RWPE1 (cell line): ENCODE results near the gene ETV1.

Source experiments
- CTCF ChIA-PET: fragments of 350-600 bp; sonication (Branson Sonifier 250); formaldehyde crosslinking; extraction: SDS; loops from one replicate; lab custom pipeline; 2021; lab: Yijun Ruan, JAX
- POLR2A ChIA-PET: fragments of 400-600 bp; formaldehyde crosslinking; extraction: SDS; loops from one replicate; lab custom pipeline; 2020; ENCODE audit warnings: antibody characterized with exemption; ENCODE audit not compliant: low non-redundant PET; lab: Yijun Ruan, JAX
- DNase-seq: peaks from one replicate; pipeline ENCODE4 v3.0.0; 2012; ENCODE audit warnings: low spot score
- H3K27ac ChIP-seq: fragments of 450-650 bp; 2 replicates; pipeline ENCODE4 v1.5.1; 2017
- CTCF ChIP-seq: fragments of 450-650 bp; conservative IDR thresholded peaks from 2 replicates; pipeline ENCODE4 v1.5.1; 2017; ENCODE audit warnings: low read depth, mild to moderate bottlenecking

ETV1 gene

GRCh38 chr7:13875496-13876074 is 113.9 kb downstream of the ETV1 start:
- POLR2A ChIA-PET = no interaction called here
- no peak for DNase-seq
- CTCF ChIA-PET = no interaction called here

GRCh38 chr7:13874783-13875182 is 114.7 kb downstream of the ETV1 start:
- H3K27ac ChIP-seq = no peak overlapping the region
- ChIA-PET POLR2A (no interaction called here), CTCF (no interaction called here)
- DNase-seq = no peak
- TF ChIP-seq CTCF = no peak

More at GRCh38 chr7:13875496-13876074, 113.9 kb downstream of the ETV1 start:
- H3K27ac ChIP-seq = no peak overlapping the region
- no peak for TF ChIP-seq CTCF

- DNase-seq = no peak
- ChIA-PET POLR2A (interaction anchor here (0.5 kb wide), 1 partner anchor 1880 kb away, joined by 4 read pairs; no protein-coding TSS in a partner anchor), CTCF (no interaction called here)
- H3K27ac ChIP-seq = no peak overlapping the region
- no peak for TF ChIP-seq CTCF
Observed at GRCh38 chr7:13872709-13873108, 116.8 kb downstream of the ETV1 start.

- DNase-seq = no peak
- H3K27ac ChIP-seq = no peak overlapping the region
- CTCF ChIA-PET = no interaction called here
- no peak for TF ChIP-seq CTCF
- POLR2A ChIA-PET = no interaction called here
Observed at GRCh38 chr7:13871008-13871407, 118.5 kb downstream of the ETV1 start.

- no peak for TF ChIP-seq CTCF
- no peak overlapping the region for H3K27ac ChIP-seq
- DNase-seq = no peak
- ChIA-PET CTCF (no interaction called here), POLR2A (no interaction called here)
Observed at GRCh38 chr7:13860734-13861133, 128.7 kb downstream of the ETV1 start.

GRCh38 chr7:13856012-13856411 is 133.5 kb downstream of the ETV1 start:
- ChIA-PET CTCF (no interaction called here), POLR2A (no interaction called here)
- TF ChIP-seq CTCF = no peak
- H3K27ac ChIP-seq = no peak overlapping the region
- DNase-seq = no peak
